SU-DHL-6 (cell line): ENCODE results near the gene PRRC2B.

Source experiments
- H2AFZ ChIP-seq: fragments of 200-600 bp; sonication (generic); 2 replicates; pipeline ENCODE4 v1.6.1; 2014; ENCODE audit warnings: low read depth, mild to moderate bottlenecking, moderate library complexity, mixed read lengths, antibody characterized with exemption, low read length; ENCODE audit not compliant: severe bottlenecking
- H3F3A ChIP-seq: fragments of 200-600 bp; shearing (Covaris generic); 2 replicates; pipeline ENCODE4 v1.6.0; 2016; ENCODE audit warnings: antibody characterized with exemption, mild to moderate bottlenecking; ENCODE audit not compliant: insufficient read depth
- H3K27ac ChIP-seq: fragments of 200-600 bp; sonication (generic); 2 replicates; pipeline ENCODE4 v1.5.1; 2016; ENCODE audit warnings: low read depth, mild to moderate bottlenecking, low read length, moderate library complexity, mixed read lengths
- H3K27me3 ChIP-seq: fragments of 200-600 bp; sonication (generic), shearing (Covaris generic); 2 replicates; pipeline ENCODE4 v1.6.0; 2014; ENCODE audit warnings: mild to moderate bottlenecking, low read length
- H3K36me3 ChIP-seq: fragments of 200-600 bp; sonication (generic); 2 replicates; pipeline ENCODE4 v1.6.1; 2014; ENCODE audit warnings: mild to moderate bottlenecking, low read length, mixed read lengths
- H3K4me2 ChIP-seq: fragments of 300-600, 200-600 bp; shearing (Covaris generic), sonication (generic); 2 replicates; pipeline ENCODE4 v1.6.0; 2014; ENCODE audit warnings: low read length, low read depth, mild to moderate bottlenecking; ENCODE audit not compliant: poor library complexity, severe bottlenecking
- H3K4me3 ChIP-seq: fragments of 200-600 bp; sonication (generic); 2 replicates; pipeline ENCODE4 v1.5.1; 2014; ENCODE audit warnings: antibody characterized with exemption, low read length, mild to moderate bottlenecking, mixed read lengths; ENCODE audit not compliant: insufficient read depth, poor library complexity, severe bottlenecking
- H3K79me2 ChIP-seq: fragments of 200-600 bp; sonication (generic); 2 replicates; pipeline ENCODE4 v1.6.1; 2014; ENCODE audit warnings: mild to moderate bottlenecking, low read length, moderate library complexity; ENCODE audit not compliant: insufficient read depth
- H3K9ac ChIP-seq: fragments of 200-600 bp; sonication (generic); 2 replicates; pipeline ENCODE4 v1.7.0; 2014; ENCODE audit warnings: mild to moderate bottlenecking, low read length
- H3K9me2 ChIP-seq: fragments of 200-600 bp; sonication (generic); replicated peaks from 2 replicates; pipeline ENCODE4 v1.6.1; 2014; ENCODE audit warnings: low read length; ENCODE audit not compliant: insufficient read depth
- H3K9me3 ChIP-seq: fragments of 200-600 bp; sonication (generic); 2 replicates; pipeline ENCODE4 v1.6.1; 2014; ENCODE audit warnings: low read length, mixed read lengths; ENCODE audit not compliant: insufficient read depth
- H4K20me1 ChIP-seq: fragments of 200-600 bp; sonication (generic); 2 replicates; pipeline ENCODE4 v1.6.1; 2014; ENCODE audit warnings: low read depth, mild to moderate bottlenecking, antibody characterized with exemption, low read length, moderate library complexity, mixed read lengths
- CTCF ChIP-seq: fragments of 200-600 bp; sonication (generic); IDR thresholded peaks from one replicate; pipeline ENCODE4 v1.5.1; 2017; ENCODE audit warnings: antibody characterized with exemption, mild to moderate bottlenecking, low read length, moderate library complexity; ENCODE audit not compliant: insufficient read depth, poor library complexity, severe bottlenecking
- EZH2phosphoT487 ChIP-seq: fragments of 200-600 bp; sonication (generic), shearing (Covaris generic); conservative IDR thresholded peaks from 2 replicates; pipeline ENCODE4 v1.6.1; 2018; ENCODE audit warnings: mild to moderate bottlenecking, antibody characterized with exemption, low read length, moderate library complexity, mixed read lengths

The PRRC2B gene

DNA sequence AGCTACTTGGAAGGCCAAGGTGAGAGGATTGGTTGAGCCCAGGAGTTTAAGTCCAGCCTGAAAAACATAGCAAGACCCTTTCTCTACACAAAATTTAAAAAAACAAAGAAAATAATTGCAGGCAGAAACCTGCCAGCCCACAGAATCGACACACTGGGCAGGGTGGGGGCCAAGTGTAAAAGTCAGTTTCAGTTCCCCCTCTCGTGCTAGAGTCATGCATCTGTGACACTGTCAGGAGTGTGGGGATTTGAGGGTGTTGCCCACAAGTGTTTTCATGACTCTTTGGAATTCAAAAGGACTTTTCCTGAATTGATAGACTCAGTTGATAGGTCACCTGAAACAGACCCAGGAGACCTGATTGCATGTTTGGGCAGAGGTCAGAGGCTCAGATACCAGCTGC, 47.6 kb downstream of the PRRC2B start:
- Histone ChIP-seq H3K27ac (no peak overlapping the region), H3K36me3 (peaks cover 15% of the 10 kb centered on the region; the same call in 1 of the 2 replicates), H4K20me1 (peaks cover 3% of the 10 kb centered on the region; the same call in 1 of the 2 replicates), H3K79me2 (no peaks in the 10 kb centered on the region; the same call in 1 of the 2 replicates), H3K9me3 (no peaks in the 10 kb centered on the region), H2AFZ (no peak overlapping the region), H3K27me3 (no peaks in the 10 kb centered on the region), H3K4me3 (no peak overlapping the region), H3F3A (peaks cover 9% of the 10 kb centered on the region; the same call in 1 of the 2 replicates), H3K9ac (no peak overlapping the region), H3K9me2 (no peaks in the 10 kb centered on the region), H3K4me2 (no peak overlapping the region)
- TF ChIP-seq CTCF (no peak), EZH2phosphoT487 (no peak)

DNA sequence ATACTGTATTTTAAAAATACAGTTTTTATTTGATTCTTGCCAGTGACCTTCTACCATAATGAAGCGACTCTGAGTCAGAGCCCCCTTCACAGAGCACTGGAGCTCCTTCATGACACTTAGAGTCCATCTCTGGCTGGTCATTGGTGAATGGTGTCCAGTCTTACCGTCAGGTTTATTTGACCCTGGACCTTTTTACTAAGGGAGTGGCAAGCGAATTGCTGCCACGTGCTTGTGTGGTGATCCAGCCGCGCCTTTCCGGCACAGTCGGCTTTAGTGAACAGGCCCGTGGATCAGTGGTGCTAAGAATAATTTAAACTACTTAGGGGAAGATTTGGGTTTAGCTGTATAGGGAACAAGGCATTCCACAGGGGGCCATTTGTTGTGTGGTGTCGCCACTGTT, 48.5 kb downstream of the PRRC2B start:
- peaks cover 9% of the 10 kb centered on the region; the same call in 1 of the 2 replicates for H3F3A ChIP-seq
- H3K9me2 ChIP-seq, result no peaks in the 10 kb centered on the region
- no peak overlapping the region for H3K4me2 ChIP-seq
- H3K79me2 ChIP-seq, result no peaks in the 10 kb centered on the region; the same call in 1 of the 2 replicates
- no peaks in the 10 kb centered on the region for H3K27me3 ChIP-seq
- H3K9ac ChIP-seq, result no peak overlapping the region
- no peak for TF ChIP-seq EZH2phosphoT487
- no peak for TF ChIP-seq CTCF
- H3K27ac ChIP-seq, result no peak overlapping the region
- peaks cover 3% of the 10 kb centered on the region; the same call in 1 of the 2 replicates for H4K20me1 ChIP-seq
- H3K36me3 ChIP-seq, result peaks cover 16% of the 10 kb centered on the region
- no peak overlapping the region for H2AFZ ChIP-seq
- no peak overlapping the region for H3K4me3 ChIP-seq
- H3K9me3 ChIP-seq, result no peaks in the 10 kb centered on the region

DNA sequence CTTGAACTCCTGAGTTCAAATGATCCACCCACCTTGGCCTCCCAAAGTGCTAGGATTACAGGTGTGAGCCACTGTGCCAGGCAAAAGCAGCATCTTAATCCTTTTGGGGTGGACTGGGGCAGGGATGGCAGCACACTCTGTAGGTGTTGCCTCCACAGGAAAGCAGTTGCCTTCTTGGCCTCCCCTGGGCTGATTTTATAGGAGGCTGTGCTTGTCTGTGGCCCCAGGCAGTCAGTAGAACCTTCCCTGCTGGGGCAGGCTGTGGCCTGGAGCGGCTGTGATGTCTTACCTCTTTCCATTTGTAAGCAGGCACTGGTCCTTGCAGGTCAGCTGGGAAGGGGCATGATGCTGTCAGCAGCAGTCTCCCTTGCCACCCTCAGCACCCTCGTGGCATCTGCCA, 49.8 kb downstream of the PRRC2B start:
- H3K27ac ChIP-seq, result no peak overlapping the region
- H3K36me3 ChIP-seq, result peaks cover 23% of the 10 kb centered on the region

More for the DNA sequence above, 49.8 kb downstream of the PRRC2B start:
- Histone ChIP-seq H3K4me2 (no peak overlapping the region), H3K9ac (no peak overlapping the region), H2AFZ (no peak overlapping the region), H3K9me2 (no peaks in the 10 kb centered on the region), H4K20me1 (peaks cover 3% of the 10 kb centered on the region; the same call in 1 of the 2 replicates), H3K4me3 (no peak overlapping the region), H3K27me3 (no peaks in the 10 kb centered on the region), H3F3A (peaks cover 9% of the 10 kb centered on the region; the same call in 1 of the 2 replicates), H3K79me2 (no peaks in the 10 kb centered on the region; the same call in 1 of the 2 replicates), H3K9me3 (no peaks in the 10 kb centered on the region)
- TF ChIP-seq CTCF (no peak), EZH2phosphoT487 (no peak)
